Transverse colon (tissue), 4 donors: Measurements from ENCODE around the gene FASN.
A peak's percentile ranks its signal among the peaks of the same experiment; 100 is the strongest.

ENCODE experiments used
- POLR2A ChIP-seq: fragments of 450-650 bp; IDR thresholded peaks from one replicate; pipeline ENCODE4 v1.6.1; 2016; ENCODE audit warnings: antibody characterized with exemption, mild to moderate bottlenecking, moderate library complexity
- POLR2AphosphoS5 ChIP-seq, 3 donors: sonication (generic); formaldehyde crosslinking; IDR thresholded peaks; one replicate each; pipeline ENCODE4 v1.6.1; 2016; ENCODE audit warnings: antibody characterized with exemption in 3 of 3
- TF ChIP-seq, protein P1 (sequence below), 5 experiments: fragments of 200-600 bp in 3 of 5; fragments of 450-650 bp in 2 of 5; sonication (generic) in 3 of 5; IDR thresholded peaks; 1 replicate in 2 of 5; 2 replicates in 3 of 5; pipeline ENCODE4 v1.5.1; 2016 to 2017; ENCODE audit warnings: antibody characterized with exemption in 5 of 5, inconsistent platforms in 3 of 5, mild to moderate bottlenecking in 2 of 5, moderate library complexity in 1 of 5

DNA sequence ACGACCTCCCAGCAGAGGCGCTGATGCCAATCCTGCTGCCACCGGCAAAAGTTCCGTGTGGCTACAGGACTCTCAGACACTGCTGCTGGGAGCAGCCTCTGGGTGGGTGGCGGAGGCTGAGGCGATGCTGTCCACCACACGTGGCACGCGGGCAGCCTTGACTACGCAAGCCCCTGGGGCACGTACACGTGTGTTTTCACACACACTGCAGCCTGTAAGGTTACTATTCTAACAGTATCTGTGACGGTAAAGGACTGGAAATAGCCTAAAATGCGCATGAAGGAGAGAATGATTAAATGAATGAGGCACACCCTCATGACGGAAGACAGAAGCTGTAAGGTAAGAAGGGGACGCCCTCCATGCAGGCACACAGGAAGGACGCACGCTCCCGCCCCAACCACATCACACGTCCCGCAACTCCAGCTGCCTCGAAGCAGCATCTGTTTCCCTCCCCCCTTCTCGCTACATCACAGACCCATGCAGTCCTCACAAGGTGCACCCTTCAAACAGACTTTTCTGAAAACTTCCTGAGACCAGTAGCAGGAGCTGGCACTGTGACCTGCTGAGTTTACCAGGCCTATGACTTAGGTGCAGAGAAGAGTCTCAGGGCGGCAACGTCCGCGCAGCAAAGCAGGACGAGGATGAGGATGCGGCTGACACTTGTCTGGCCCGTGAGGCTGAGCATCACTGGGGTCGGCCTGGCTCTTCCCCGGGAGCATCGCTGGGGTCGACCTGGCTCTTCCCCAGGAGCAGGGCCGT, 28.7 kb upstream of the FASN start:
- TF ChIP-seq, protein P1, sequence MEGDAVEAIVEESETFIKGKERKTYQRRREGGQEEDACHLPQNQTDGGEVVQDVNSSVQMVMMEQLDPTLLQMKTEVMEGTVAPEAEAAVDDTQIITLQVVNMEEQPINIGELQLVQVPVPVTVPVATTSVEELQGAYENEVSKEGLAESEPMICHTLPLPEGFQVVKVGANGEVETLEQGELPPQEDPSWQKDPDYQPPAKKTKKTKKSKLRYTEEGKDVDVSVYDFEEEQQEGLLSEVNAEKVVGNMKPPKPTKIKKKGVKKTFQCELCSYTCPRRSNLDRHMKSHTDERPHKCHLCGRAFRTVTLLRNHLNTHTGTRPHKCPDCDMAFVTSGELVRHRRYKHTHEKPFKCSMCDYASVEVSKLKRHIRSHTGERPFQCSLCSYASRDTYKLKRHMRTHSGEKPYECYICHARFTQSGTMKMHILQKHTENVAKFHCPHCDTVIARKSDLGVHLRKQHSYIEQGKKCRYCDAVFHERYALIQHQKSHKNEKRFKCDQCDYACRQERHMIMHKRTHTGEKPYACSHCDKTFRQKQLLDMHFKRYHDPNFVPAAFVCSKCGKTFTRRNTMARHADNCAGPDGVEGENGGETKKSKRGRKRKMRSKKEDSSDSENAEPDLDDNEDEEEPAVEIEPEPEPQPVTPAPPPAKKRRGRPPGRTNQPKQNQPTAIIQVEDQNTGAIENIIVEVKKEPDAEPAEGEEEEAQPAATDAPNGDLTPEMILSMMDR (IDR thresholded peaks at IDR 0.05): no peak
- TF ChIP-seq POLR2A: peak; percentile 12
- no peak for TF ChIP-seq POLR2AphosphoS5 (IDR thresholded peaks at IDR 0.05)
